GM18505 (cell line): ENCODE data around the gene PEPD.
"Not testable (repeated sequence)": the region's sequence is repeated elsewhere in the genome, so short reads cannot be mapped to it uniquely, and the experiment has no call there.

Experiments used
- ATAC-seq: cut with Tn5 transposase; IDR thresholded peaks from one replicate; pipeline ENCODE4 v1.9.1; 2021; ENCODE audit not compliant: unreplicated experiment
- POLR2A ChIP-seq: IDR thresholded peaks from 4 replicates; pipeline ENCODE4 v1.6.1; 2011; ENCODE audit warnings: borderline replicate concordance; ENCODE audit not compliant: insufficient read depth, insufficient read length; ENCODE audit errors: extremely low read depth

PEPD gene

GRCh38 chr19:33487901-33488800 is 33.4 kb downstream of the PEPD start:
- no peak for TF ChIP-seq POLR2A
- ATAC-seq, result no peak

- no peak for TF ChIP-seq POLR2A
- ATAC-seq, result no peak
Measured at GRCh38 chr19:33486936-33487811, 34.4 kb downstream of the PEPD start.

- TF ChIP-seq POLR2A, result no peak
- no peak for ATAC-seq
Measured at GRCh38 chr19:33486407-33486806, 35.2 kb downstream of the PEPD start.

GRCh38 chr19:33484226-33484774 is 37.3 kb downstream of the PEPD start:
- no peak for TF ChIP-seq POLR2A
- no peak for ATAC-seq

GRCh38 chr19:33482476-33482875 is 39.1 kb downstream of the PEPD start:
- ATAC-seq, result no peak
- no peak for TF ChIP-seq POLR2A

- ATAC-seq, result no peak
- TF ChIP-seq POLR2A, result no peak
Measured at GRCh38 chr19:33481863-33482262, 39.7 kb downstream of the PEPD start.

- ATAC-seq, result not testable (repeated sequence)
Measured at GRCh38 chr19:33479570-33479969, 42.0 kb downstream of the PEPD start.

- ATAC-seq, result no peak
- no peak for TF ChIP-seq POLR2A
Measured at GRCh38 chr19:33477781-33478180, 43.8 kb downstream of the PEPD start.

- ATAC-seq, result no peak
- TF ChIP-seq POLR2A, result no peak
Measured at GRCh38 chr19:33476151-33476707, 45.4 kb downstream of the PEPD start.

GRCh38 chr19:33473653-33474305 is 47.8 kb downstream of the PEPD start:
- no peak for TF ChIP-seq POLR2A
- no peak for ATAC-seq

- TF ChIP-seq POLR2A, result no peak
- ATAC-seq, result no peak
Measured at GRCh38 chr19:33472691-33473652, 48.6 kb downstream of the PEPD start.

- ATAC-seq, result no peak
- no peak for TF ChIP-seq POLR2A
Measured at GRCh38 chr19:33472226-33472625, 49.4 kb downstream of the PEPD start.
